Heart left ventricle (tissue), 13 donors: Measurements from ENCODE around the gene ASXL1.

Source experiments
- CTCF ChIP-seq, 12 donors: fragments of 200-600 bp; sonication (generic) in 4 of 12; IDR thresholded peaks; one replicate each; pipeline versions ENCODE4 v1.5.0 to v1.8.0; 2018 to 2022; ENCODE audit warnings: antibody characterized with exemption in 12 of 12, mild to moderate bottlenecking in 5 of 12
- POLR2A ChIP-seq, 2 donors: fragments of 450-650 bp; IDR thresholded peaks; one replicate each; pipeline ENCODE4 v1.6.1; 2017; ENCODE audit warnings: antibody characterized with exemption in 2 of 2, mild to moderate bottlenecking in 2 of 2, moderate library complexity in 2 of 2
- donor health status: ischemic (EF 13 %, LVEDD 7.1; RV severe dilation, severe dysfunction).
- donor health status: DM: no; HTN: yes; CAD: no.
- donor health status: DM: no; HTN: no; CAD: no.
- donor health status: ischemic (EF 25% LVEDD 6.9; RV normal size, moderate dysfunction).
- donor health status: ischemic (EF 25% LVEDD 5.7; RV mildly dilated, moderate dysfunction).
- donor health status: ischemic (EF 35%, LVEDD 5.7; RV mildly dilated, moderate dysfunction).
- donor health status: nonischemic (EF 11% LVEDD 7.7; RV severe dilation, severe dysfunction).
- donor health status: DM: yes; HTN: yes; CAD: no.
- donor health status: PGD.
- donor health status: ischemic (EF 29% LVEDD 5.4; RV normal size, mild dysfunction).
- donor health status: nonischemic (EF 23%, LVEDD 6.1; RV moderate dilation, normal function).

- no peak for TF ChIP-seq CTCF (IDR thresholded peaks at IDR 0.05)
- no peak for TF ChIP-seq POLR2A (IDR thresholded peaks at IDR 0.05)
Observed at GRCh38 chr20:32344835-32345506, 13.2 kb upstream of the ASXL1 start.
